ENCODE results near the gene TUBB4A.
"Not testable (repeated sequence)": the region's sequence is repeated elsewhere in the genome, so short reads cannot be mapped to it uniquely, and the experiment has no call there.

TUBB4A gene

DNA sequence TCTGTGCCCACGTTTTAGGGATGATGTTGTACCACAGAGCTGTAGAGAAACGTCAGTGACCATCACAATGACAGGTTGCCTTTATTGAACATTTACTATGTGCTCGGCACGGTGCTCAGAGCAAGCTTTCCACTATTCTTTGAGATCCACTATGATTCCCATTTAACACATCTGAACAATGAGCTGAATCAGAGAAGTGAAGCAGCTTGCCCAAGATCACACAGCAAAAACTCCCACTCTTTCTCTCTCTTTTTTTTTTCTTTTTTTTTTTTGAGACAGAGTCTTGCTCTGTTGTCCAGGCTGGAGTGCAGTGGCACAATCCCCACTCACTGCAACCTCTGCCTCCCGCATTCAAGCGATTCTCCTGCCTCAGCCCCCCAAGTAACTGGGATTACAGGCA lies 20.6 kb upstream of the TUBB4A start:
- no peak for DNase-seq

DNA sequence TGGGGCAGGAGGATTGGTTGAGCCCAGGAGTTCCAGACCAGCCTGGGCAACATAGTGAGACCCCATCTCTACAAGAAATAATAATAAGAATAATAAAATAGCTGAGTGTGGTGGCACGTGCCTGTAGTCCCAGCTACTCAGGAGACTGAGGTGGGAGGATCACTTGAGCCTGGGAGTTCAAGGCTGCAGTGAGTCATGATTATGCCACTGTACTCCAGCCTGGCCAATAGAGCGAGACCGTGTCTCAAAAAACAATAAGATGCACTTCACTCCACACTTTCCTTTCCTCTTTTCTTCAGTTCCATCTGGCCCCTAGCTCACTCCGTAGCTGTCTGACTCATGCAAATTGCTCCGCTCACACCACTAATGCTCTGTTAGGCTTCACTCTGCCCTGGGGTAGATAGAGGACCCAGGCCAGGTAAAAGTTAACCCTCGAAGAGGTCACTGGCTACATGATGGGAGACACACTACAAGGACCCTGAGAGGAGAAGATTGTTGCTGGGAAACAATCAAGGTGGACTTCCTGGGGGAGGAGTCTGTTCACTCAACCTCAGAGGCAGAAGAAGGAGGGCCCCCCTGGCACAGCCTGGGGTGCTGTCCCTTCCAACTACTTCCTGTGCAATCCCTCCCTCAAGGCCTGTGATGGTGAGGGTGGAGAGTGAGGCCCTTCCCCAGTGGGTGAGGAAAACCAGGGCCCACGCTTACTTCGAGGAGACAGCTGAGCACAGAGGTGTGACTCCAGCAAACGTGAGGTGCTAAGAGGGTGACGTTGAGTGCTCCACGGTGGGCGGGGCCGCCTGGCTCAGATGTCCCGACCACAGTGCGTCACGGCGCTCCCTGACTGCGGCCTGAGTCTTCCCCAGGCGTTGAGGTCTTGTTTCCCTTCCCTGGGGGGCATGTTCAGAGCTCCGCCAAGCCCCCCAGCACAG lies 19.9 kb upstream of the TUBB4A start:
- peak; percentile 80 for DNase-seq

DNA sequence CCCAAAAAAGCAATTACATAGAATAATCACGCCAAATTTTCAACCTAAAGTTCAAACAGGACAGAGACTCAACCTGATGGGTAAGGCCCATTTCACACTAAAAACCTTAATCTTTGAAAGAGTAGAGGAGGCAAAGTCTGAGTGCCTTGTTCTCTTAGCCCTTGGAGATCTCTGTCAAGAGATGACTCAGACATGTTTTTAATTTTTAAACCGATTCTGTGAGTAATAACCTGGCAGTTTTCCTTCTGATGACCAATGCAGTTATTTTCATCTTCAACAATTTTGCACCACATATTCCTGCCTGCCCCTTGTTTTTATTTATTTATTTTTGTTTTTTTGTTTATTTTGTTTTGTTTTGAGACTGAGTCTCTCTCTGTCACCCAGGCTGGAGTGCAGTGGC lies 17.2 kb upstream of the TUBB4A start:
- no peak for DNase-seq

DNA sequence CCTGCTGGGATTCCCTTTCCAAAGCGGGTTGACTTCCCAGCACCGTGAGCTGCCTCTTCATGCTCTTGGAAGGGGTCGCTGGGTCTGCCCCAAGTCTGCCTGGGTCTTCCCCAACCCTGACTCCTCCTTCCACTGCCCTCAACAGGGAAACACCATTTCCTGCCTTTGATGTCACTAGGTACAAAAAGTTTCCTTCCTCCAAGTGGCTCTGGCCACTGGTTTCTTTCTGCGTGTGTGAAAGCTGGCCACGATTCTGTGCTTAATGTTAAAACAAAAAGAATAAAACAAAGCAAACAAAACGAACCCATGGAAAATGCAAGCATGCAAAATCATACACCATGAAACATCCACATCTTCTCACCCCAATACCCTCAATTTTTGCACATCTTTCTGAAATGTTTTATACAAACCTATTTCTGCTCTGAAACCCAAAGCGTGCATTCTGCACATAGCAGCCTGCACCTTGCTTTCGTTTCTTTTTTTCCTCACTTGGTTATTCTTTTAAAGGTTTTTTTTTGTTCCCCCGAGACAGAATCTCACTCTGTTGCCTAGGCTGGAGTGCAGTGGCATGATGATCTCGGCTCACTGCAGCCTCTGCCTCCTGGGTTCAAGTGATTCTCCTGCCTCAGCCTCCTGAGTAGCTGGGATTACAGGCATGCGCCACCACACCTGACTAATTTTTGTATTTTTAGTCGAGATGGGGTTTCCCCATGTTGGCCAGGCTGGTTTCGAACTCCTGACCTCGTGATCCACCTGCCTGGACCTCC lies 16.2 kb upstream of the TUBB4A start:
- DNase-seq = no peak

DNA sequence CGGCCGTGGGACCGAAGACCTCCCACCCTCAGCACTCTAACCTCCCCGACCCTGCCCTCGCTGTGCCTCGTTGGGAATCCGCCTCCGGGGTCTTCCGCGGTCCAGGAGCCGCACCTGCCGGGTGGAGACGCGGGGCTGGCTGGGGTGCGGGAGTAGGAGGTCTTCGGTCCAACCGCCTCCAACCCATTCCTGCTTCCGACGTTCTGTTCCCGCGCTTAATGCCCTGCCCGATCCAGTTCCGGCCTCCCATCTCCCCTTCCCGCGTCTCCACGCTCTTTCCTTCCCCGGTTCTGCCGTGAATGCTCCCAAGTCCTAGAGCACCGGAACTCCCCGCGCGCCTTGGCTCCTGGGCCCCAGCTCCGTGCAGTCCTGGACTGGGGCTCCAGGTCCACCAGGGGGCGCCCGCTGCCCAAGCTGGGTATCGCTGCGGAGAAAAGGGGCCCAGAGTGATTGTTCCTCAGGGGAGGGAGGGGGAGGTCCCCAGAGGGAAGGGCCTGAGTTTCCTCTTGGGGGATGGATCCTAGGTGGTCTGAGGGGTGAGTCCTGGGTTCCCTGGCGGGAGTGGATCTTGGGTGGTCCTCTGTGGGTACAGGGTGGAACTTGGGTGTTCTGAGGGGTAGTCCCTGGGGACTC lies 14.7 kb upstream of the TUBB4A start:
- peak; percentile 78 for DNase-seq

DNA sequence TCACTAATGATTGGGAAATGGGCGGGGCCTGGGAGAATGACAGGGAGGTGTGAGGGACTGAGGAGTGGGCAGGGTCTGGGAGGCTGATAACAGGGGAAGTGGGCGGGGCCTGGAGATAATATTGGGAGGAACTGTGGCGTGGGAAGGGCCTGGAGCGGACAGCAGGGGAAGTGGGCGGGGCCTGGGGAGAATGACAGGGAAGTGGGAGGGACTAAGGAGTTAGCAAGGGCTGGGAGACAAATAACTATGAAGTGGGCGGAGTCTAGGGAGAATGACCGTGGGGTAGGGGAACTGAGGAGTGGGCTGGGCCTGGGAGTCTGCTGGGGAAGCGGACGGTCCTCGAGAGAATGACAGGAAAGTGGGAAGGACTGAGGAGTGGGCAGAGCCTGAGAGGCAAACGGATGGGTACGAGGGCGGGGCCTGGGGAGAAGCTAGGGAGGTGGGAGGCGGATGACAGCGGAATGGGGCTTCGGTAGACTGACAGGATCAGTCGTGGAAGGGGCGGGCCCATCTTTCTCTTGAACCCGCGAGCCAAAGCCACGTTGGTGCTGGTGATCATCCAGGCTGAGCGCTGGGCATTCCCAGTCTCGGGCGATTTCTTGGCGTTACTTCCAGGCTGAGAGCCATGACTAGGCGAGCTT lies 14.0 kb upstream of the TUBB4A start:
- DNase-seq = no peak

DNA sequence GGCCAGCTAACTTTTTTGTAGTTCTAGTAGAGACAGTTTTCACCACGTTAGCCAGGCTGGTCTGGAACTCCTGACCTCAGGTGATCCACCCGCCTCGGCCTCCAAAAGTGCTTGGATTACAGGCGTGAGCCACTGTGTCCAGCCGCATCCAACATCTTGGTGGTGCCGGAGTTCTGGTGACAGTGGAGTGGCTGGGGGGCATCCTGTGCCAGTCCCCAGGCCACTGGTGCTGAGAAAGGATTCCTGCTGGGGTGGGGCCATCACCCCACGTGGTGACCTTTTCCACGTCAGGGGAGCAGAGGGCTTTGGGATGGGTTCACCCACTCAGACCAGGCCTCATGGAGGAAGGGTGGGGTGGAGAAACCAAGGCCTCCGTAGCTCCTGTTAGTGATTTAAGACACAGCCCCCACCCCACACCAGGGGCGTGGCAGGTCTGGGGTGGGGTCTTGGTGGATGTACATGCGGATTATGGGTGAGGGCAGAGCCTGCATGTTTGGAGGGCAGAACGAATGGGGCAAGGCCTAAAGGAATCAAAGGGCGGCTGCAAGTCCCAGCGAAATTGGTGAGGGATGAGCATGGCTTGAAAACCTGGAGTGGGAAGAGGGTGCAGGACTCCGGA lies 12.9 kb upstream of the TUBB4A start:
- DNase-seq = no peak

DNA sequence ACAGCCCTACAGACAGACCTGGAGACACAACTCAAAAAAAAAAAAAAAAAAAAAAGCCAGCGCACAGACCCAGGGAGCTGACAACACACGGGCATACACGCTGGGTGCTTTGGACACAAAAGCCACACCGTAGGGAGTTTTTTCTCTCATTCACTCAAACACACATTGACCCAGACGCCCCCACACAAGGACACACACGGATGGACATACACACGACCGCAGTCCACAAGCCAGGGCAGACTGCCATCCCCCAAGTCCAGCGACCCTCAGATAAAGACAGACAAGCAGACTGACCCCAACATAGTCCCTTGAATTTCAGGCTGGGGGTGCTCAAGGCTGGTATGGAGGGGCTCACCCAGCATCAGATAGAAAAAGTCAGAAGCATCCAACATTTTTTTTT lies 12.0 kb upstream of the TUBB4A start:
- no peak for DNase-seq

DNA sequence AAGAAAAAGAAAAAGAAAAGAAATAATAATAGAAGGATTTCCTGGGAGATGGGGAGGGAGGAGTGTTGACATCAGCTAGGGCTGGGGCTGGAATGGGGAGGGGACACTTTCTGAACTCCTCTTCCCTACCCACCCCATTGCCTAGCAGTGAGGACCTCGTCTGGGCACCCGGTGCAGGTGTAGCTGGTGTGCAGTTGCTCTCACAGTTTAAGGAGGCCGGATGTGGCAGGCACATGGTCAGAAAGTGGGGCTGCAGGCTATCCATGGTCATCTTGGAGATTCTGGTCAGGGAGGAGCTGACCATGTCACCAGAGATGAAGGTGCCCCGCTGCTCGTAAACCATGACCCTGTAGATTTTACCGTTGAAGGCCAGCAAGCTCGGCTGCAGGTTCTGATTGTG lies 8.5 kb upstream of the TUBB4A start:
- DNase-seq = no peak

DNA sequence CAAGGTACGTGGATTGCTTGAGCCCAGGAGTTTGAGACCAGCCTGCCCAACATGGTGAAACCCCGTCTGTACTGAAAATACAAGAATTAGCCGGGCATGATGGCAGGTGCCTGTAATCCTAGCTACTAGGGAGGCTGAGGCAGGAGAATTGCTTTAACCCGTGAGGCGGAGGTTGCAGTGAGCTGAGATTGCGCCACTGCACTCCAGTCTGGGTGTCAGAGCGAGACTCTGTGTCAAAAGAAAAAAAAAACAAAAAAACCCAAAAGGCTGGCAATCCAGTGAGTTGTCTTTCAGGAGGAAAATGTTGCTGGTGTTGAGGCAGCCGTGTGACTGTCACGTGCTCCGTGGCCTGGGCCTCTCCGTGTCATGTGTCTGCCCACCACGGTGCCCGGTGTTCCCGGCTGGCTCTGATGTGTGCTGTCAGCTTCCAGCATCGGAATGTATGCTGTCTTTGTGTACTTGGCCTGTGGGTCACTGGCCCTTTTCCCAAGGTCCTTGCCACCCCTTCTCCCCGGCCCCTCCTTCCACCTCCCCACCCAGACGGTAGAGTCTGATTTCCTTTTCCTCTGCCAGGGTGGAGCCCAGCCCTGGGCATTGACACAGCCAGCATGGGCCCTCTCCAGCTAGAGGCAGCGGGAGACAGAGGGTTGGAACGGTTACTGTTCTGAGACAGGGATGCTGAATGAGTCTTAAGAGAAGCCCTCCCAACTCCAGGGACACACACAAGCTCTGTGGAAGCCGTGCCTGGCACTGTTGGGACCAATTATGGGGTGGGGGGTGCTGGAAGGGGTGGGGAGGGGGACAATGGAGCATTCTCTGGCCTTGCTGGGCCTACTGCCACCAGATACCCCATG lies 7.2 kb upstream of the TUBB4A start:
- no peak for DNase-seq

DNA sequence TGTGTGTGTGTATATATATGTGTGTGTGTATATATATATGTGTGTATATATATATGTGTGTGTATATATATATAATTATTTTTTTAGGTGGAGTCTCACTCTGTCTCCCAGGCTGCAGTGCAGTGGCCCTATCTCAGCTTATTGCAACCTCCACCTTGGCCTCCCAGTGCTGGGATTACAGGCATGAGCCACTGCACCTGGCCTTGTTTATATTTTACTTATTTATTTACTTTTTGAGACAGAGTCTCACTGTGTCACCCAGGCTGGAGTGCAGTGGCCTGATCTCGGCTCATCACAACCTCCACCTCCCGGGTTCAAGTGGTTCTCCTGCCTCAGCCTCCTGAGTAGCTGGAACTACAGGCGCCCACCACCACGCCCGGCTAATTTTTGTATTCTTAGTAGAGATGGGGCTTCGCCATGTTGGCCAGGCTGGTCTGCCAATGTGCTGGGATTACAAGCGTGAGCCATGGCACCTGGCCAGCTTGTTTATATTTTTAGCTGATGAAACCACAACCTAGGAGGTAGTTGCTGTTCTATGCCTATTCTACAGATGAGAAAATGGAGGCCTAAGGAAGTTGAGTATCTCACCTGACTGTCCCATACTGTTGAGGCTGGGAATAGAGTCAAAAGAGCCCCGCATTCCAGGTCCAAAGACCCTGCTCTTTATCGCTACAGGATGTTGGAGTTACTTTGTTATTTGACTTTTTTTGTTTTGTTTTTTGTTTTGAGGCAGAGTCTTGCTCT lies 6.1 kb upstream of the TUBB4A start:
- DNase-seq = not testable (repeated sequence)

DNA sequence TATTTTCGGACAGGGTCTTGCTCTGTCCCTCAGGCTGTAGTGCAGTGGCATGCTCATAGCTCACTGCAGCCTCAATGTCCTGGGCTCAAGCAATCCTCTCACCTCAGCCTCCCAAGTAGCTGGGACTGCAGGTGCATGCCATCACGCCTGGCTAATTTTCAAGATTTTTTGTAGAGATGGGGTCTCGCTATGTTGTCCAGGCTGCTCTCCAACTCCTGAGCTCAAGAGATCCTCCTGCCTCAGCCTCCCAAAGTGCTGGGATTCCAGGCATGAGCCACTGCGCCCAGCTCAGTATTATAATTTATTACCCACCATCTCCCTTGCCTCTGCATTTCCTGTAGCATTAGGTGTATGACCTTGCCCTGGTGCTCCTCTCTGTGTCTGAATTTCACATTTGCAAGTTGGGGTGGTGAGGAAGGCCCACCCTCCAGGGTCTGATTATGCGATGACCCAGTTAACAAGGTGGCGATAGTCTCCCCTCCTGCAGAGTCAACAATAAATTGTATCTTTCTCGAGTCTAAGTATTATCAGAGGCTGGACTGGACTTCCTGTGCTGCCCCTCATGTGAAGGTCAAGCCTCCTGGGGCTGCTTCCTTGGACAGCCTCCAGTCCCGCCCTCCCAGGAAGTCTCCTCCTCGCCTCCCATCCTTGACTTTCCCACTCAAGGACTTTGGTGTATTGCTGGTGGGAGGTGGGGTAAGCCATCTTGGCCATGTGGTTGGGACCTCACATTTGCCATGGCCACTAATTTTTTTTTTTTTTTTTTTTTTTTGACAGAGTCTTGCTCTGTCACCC lies 1.5 kb upstream of the TUBB4A start:
- DNase-seq = no peak

DNA sequence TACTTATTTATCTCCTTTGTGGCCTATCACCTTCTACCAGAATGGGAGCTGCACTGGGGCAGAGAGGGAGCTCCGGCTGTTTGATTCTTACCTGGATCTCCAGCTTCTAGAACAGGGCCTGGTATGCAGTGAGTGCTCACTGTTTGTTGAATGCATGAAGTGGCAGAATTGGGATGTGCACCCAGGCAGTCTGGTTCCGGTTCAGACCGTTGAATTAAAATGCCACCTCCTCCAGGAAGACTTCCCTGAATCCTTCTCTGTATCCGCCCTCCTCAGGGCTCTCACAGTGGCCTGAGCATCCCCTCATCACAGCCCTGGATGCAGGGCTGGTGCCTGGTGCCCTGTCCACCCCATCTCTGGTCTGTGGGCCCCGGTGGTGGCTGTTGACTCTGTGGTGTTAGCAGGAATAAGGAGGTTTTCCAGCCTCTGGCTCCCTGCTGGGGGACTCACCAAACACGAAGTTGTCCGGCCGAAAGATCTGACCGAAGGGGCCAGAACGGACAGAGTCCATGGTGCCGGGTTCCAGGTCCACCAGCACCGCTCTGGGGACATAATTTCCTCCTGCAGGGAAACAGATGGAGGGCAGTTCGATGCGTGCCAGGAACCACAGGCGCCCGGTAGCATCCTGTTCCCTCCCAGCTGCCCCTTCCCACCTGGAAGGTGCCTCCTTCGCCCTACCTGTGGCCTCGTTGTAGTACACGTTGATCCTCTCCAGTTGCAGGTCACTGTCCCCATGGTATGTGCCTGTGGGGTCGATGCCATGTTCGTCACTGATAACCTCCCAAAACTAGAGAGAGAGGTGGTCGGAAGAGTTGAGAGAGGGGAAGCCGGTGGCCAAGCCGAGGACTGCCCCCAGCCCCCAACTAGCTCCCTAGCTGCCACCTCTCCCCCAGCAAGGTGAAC lies 1.0 kb downstream of the TUBB4A start:
- DNase-seq = no peak

DNA sequence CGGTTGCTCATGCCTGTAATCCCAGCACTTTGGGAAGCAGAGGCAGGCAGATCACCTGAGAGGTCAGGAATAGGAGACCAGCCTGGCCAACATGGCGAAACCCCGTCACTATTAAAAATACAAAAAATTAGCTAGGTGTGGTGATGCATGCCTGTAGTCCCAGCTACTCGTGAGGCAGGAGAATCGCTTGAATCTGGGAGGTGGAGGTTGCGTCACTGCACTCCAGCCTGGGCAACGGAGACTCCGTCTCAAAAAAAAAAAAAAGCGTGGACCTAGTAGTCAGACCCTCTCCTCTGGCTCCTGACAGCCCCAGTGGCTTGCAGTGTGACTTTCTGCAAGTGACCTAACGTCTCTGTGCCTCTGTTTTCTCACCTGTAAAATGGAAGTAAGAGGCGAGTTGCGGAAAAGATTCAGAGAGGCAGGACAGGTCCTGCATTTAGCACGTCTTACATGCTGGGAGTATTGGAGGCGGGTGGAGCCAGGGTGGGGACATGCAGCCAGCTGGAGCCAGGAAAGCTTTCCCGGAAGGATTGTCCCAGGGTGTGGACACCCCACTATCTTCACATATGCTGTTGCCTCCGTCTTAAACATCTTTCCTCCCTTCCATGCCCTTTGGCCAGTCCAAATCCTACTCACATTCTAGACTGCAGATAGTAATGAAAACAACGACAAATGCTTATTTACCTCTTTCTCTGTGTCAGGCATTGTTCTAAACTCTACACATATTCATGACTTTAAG lies 2.9 kb downstream of the TUBB4A start:
- no peak for DNase-seq

DNA sequence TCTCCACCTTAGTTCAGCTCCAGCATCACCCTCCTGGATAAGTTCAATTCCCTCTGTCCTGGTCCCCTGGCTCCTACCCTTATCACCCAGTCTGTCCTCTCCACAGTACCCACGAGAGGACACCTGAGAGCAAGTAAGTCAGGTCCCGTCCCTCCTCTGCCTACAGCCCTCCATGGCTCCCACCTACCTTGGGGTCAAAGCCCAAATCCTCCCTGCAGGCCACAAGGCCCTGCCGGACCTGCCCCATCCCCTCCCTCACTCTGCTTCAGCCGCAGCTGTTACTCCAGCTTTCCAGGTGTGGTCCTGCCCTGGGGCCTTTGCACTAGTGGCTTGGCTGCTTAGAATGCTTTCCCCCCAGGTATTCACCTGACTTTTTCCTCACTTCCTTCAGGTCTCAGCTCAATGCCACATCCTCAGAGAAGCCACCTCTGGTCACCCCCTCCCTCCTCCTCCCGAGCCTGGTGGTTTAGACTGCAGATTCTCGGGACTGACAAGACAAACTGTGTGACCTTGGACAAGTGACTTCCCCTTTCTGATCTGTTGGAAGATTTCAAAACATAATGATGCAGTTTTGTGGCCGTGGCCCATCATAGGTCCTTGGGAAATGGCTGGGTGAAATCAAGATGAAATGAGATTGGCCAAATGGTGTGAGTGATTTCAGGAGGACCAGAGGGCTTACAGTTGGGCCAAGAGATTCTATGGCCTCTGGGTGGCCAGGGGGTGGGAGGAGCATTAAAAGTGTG lies 3.6 kb downstream of the TUBB4A start:
- DNase-seq = no peak

DNA sequence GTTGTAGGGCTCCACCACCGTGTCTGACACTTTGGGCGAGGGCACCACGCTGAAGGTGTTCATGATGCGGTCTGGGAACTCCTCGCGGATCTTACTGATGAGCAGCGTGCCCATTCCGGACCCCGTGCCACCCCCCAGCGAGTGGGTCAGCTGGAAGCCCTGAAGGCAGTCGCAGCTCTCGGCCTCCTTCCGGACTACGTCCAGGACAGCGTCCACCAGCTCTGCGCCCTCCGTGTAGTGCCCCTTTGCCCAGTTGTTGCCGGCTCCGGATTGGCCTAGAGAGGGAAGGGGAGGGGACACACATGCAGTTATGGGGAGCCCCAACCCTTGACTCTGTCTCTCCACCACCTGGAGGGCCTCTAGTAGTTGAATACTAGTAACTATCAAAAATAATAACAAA lies 6.2 kb downstream of the TUBB4A start:
- no peak for DNase-seq

DNA sequence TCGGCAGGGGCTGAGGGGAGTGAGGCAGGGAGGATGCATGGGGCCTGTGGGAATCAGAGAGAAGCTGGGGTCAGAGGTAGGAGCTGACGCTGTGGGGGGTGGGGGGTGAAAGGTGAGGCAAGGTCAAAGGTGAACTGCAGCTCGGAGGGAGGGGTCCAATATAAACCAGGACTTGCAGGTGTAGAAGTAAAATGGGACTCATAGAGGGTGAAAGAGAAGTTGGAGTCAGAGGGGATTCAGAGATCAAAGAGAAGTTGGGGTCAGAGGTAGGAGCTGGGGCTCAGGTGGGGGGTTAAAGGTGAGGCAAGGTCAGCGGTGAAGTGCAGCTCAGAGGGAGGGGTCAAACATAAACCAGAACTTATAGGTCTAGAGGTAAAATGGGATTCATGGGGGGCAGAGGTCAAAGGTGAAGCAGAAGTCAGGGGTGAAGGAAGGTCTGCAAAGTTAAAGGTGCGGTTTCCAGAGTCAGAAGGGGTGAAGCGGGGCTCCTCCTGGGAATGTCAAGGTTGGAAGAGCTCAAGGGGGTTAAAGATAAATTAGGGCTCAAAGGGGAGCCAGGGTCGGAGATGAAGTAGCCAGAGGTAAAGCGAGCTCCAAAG lies 7.6 kb downstream of the TUBB4A start:
- no peak for DNase-seq

Measured in activated gamma-delta T cell (primary cell).